ENCODE data around the gene MEX3D.

The MEX3D gene

DNA sequence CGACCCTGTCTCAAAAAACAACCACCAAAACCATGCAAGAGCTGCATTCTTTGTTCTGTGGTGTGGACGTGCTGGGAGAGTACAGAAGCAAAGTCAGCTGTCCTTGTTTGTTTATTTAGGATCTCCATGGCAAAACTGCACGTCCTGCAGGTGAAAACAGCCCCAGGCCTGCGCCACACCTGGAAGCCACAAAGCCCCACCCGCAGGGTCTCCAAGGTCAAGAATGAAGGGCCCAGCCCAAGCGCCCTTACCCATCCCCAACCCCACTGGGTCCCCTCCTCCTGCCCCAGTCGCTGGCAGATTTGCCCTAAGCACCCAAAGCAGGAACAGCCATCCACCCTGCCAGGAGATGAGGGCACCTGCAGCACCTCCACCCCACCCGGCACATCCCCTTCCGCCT, 14.1 kb upstream of the MEX3D start:
- ChIA-PET CTCF (interaction anchor here (1.0 to 1.2 kb wide), 2 partner anchors 9 to 11 kb away, joined by 3 to 6 read pairs; no protein-coding TSS in a partner anchor), POLR2A (no interaction called here)
- no peak for DNase-seq (ENCODE audit: low read depth, low spot score)
- TF ChIP-seq, protein P1, sequence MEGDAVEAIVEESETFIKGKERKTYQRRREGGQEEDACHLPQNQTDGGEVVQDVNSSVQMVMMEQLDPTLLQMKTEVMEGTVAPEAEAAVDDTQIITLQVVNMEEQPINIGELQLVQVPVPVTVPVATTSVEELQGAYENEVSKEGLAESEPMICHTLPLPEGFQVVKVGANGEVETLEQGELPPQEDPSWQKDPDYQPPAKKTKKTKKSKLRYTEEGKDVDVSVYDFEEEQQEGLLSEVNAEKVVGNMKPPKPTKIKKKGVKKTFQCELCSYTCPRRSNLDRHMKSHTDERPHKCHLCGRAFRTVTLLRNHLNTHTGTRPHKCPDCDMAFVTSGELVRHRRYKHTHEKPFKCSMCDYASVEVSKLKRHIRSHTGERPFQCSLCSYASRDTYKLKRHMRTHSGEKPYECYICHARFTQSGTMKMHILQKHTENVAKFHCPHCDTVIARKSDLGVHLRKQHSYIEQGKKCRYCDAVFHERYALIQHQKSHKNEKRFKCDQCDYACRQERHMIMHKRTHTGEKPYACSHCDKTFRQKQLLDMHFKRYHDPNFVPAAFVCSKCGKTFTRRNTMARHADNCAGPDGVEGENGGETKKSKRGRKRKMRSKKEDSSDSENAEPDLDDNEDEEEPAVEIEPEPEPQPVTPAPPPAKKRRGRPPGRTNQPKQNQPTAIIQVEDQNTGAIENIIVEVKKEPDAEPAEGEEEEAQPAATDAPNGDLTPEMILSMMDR (IDR thresholded peaks at IDR 0.05; ENCODE audit: insufficient read depth, low read length, missing control alignments): no peak
- no peak overlapping the region for H3K4me3 ChIP-seq (ENCODE audit: low read depth, low read length)

DNA sequence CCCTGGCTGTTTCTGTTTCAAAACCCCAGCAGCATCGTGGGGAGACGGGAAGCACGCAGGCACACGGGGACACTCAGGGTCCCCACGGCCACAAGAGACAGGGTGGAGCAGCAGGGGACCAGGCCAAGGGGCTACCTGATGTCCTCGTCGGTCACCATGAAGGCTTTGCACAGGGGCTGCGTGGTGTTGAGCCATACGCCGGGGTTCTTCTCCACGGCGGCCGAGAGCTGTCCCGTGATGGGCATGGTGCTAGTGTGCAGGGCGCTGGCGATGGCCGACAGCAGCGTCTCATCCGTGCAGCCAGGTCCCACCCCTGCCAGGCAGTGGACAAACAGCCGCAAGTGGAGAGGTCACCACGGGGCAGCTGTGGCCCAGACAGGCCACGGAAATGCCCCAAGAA, 12.8 kb upstream of the MEX3D start:
- H3K4me3 ChIP-seq (ENCODE audit: low read depth, low read length): no peak overlapping the region
- CTCF ChIA-PET: interaction anchor here (1.0 to 1.2 kb wide), 2 partner anchors 9 to 10 kb away, joined by 3 to 6 read pairs; no protein-coding TSS in a partner anchor
- POLR2A ChIA-PET: interaction anchor here (0.9 kb wide), 1 partner anchor 11 kb away, joined by 3 read pairs; no protein-coding TSS in a partner anchor
- TF ChIP-seq, protein P1 (IDR thresholded peaks at IDR 0.05; ENCODE audit: insufficient read depth, low read length, missing control alignments): no peak
- no peak for DNase-seq (ENCODE audit: low read depth, low spot score)

DNA sequence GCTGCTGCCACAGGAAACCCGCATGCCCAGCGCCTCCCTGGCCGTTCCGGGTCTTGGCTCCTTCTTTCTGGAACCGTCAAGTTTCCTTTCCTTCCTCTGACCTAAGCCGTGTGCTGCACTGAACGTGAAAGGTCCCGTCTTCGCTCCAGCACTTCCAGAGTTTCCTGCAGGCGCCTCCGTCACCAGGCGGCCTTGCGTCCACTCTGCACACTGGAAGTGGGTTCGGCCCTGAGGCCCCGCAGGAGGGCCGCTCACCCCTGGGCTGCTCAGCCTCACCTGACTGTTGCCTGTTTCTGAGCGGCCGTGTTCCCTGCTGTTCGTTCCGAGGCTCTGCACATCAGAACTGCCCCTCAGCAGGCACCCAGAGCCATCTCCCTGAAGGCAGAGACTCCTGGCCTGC, 12.3 kb upstream of the MEX3D start:
- ChIA-PET CTCF (no interaction called here), POLR2A (no interaction called here)
- H3K4me3 ChIP-seq (ENCODE audit: low read depth, low read length): no peak overlapping the region
- DNase-seq (ENCODE audit: low read depth, low spot score): no peak
- TF ChIP-seq, protein P1 (IDR thresholded peaks at IDR 0.05; ENCODE audit: insufficient read depth, low read length, missing control alignments): no peak

DNA sequence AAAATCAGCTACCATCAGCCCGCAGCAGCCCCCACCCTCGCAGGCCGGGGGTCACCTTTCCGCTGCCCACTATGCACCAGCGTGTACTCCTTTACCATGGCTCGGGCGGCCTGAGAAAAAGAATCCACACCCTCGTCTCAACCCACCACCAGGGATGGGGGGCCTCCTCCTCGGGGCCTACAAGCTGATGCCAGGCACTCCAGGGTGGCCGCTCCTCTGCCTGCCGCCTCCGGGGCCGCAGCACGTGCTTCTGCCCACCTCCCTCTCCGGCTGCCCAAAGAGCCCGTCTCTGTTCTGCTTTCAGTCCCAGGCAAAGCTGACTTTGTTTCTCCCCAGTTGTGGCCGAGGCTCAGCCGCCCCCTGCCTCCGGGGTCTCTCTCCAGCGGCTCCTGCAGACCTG, 11.1 kb upstream of the MEX3D start:
- H3K4me3 ChIP-seq (ENCODE audit: low read depth, low read length): no peak overlapping the region
- ChIA-PET CTCF (interaction anchor here (0.6 to 1.5 kb wide), 2 partner anchors 11 to 216 kb away, joined by 3 read pairs; no protein-coding TSS in a partner anchor), POLR2A (no interaction called here)
- no peak for DNase-seq (ENCODE audit: low read depth, low spot score)
- TF ChIP-seq, protein P1 (IDR thresholded peaks at IDR 0.05; ENCODE audit: insufficient read depth, low read length, missing control alignments): no peak

DNA sequence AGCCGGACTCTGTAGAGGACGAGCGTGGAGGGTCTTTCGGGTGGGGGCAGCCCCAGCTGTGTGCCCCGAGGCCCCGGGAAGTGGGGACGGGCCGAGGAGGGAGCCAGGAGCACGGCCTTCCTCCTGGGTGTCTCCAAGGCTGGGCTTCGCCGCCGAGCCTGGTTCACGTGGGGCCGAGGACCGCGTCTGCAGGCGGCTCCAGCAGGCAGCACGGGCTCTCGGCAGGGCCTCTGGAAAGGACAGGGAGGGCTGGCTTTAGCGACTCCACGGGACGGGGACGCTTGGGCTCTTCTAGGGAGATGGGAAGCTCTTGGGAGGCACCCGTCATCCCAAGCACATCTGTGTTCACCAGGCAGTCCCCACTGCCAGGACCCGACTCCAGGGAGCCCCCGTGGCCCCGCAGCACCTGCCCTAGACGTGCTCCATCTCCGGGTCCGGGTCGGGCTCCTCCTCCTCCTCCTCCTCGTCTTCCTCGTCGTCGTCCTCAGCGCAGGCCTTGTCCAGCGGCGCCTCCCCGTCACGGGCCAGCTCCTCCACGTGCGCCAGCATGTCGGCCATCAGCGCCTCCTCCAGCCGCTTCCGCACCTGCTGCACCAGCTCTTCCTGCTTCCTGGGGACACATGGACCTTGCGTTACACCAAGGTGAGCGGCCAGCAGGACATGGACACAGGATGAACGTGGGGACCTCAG, 9.9 kb upstream of the MEX3D start:
- H3K4me3 ChIP-seq (ENCODE audit: low read depth, low read length): no peak overlapping the region

More for the DNA sequence above, 9.9 kb upstream of the MEX3D start:
- ChIA-PET POLR2A (no interaction called here), CTCF (interaction anchor here (1.5 kb wide), 1 partner anchor 217 kb away, joined by 3 read pairs; no protein-coding TSS in a partner anchor)
- DNase-seq (ENCODE audit: low read depth, low spot score): no peak
- TF ChIP-seq, protein P1 (IDR thresholded peaks at IDR 0.05; ENCODE audit: insufficient read depth, low read length, missing control alignments): no peak

Measured in AG04449 (cell line).